ENCODE measurements around the gene COL5A1. TPM values are rescaled to one million over a fixed set of nuclear protein-coding genes. Genes with fewer than 3 reads are reported as not detected.

COL5A1 gene
- total RNA-seq, 2 experiments from 2014 or later = 0.10 TPM; not detected in 1

DNA sequence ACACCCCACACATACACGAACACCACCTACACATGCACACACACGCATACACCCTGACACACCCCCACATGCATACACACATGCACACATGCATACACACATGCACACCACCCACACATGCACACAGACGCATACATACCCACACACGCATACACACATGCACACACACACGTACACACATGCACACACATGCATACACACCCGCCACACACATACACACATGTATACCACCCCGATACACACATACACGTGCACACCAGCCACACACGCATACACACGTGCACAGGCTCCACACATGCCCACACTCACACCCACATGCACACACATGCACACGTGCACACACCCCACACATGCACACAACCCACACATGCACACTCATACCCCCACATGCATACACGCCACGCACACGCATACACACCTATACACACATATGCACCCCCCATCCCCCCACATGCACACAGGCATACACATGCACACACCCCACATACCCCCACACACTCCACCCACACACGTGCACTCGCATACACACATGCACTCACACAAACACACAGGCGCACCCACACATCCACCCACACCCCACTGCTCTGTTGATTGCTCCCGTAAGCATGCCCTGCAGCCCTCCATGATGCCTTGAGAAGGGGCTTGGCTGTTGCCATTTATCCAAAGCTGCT is 119.3 kb downstream of the COL5A1 start:
- no peak overlapping the region for H3K4me3 Mint-ChIP-seq
- intact Hi-C loops (cut with micrococcal nuclease) = no loop called here
- H3K36me3 Mint-ChIP-seq (ENCODE audit: low read depth) = no peaks in the 10 kb centered on the region
- H3K27me3 Mint-ChIP-seq (ENCODE audit: low read depth) = no peaks in the 10 kb centered on the region
- H3K9me3 Mint-ChIP-seq = peaks cover 4% of the 10 kb centered on the region
- no peak overlapping the region for H3K27ac Mint-ChIP-seq
- CTCF ChIA-PET = no interaction called here
- no peaks in the 10 kb centered on the region for H3K4me1 Mint-ChIP-seq (ENCODE audit: low read depth)
- no peak for DNase-seq

GRCh38 chr9:134764473-134765269 is 123.1 kb downstream of the COL5A1 start:
- intact Hi-C loops (cut with micrococcal nuclease) = no loop called here
- Mint-ChIP-seq H3K27me3 (ENCODE audit: low read depth) (peaks cover 5% of the 10 kb centered on the region), H3K4me3 (no peak overlapping the region), H3K4me1 (ENCODE audit: low read depth) (no peaks in the 10 kb centered on the region), H3K36me3 (ENCODE audit: low read depth) (no peaks in the 10 kb centered on the region), H3K9me3 (peaks cover 4% of the 10 kb centered on the region), H3K27ac (no peak overlapping the region)
- no peak for DNase-seq
- CTCF ChIA-PET = no interaction called here

DNA sequence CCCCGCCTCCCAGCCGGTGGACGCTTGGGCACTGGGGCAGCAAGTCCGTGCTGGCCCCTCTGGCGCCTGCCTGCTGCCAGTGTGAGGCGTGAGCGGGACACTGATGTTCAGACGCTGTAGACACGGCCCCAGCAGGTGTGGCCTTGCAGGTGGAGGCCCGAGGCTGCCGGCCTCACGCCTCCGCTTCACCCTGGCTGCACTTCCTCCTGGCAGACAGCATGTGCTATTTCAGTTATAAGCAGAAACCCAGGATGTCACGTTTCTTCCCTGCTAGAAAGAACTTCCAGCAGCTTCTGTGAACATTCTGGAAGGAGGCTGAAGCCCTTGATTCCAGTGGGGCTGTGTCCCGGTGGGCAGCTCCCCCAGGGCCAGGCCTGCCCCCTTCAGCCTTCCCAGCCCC is 124.2 kb downstream of the COL5A1 start:
- peaks cover 1% of the 10 kb centered on the region for H3K9me3 Mint-ChIP-seq
- CTCF ChIA-PET = no interaction called here
- intact Hi-C loops (cut with micrococcal nuclease) = no loop called here
- H3K36me3 Mint-ChIP-seq (ENCODE audit: low read depth) = no peaks in the 10 kb centered on the region
- no peak overlapping the region for H3K27ac Mint-ChIP-seq
- H3K27me3 Mint-ChIP-seq (ENCODE audit: low read depth) = peaks cover 7% of the 10 kb centered on the region
- DNase-seq = no peak
- H3K4me1 Mint-ChIP-seq (ENCODE audit: low read depth) = no peaks in the 10 kb centered on the region
- no peak overlapping the region for H3K4me3 Mint-ChIP-seq

DNA sequence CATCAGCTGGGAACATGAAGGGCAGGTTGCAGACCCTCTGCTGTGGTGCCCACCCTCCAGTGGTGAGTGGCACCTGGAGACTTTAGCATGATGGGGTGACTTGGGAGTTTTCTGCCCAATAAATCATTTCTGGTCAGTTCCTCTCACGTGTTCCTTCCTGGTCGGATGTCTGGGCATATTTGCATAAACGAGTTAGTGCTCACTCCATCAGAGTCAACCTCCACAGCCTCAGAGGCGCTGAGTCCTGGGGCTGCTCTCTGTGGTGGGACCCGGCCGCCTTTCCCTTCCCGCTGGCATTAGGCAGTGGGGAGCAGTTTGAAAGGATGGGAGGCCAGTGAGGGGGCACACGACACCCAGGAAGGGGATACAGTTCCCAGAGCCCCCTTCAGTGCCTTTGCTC is 125.0 kb downstream of the COL5A1 start:
- peaks cover 10% of the 10 kb centered on the region for H3K27me3 Mint-ChIP-seq (ENCODE audit: low read depth)
- no peak for DNase-seq
- CTCF ChIA-PET = no interaction called here
- H3K9me3 Mint-ChIP-seq = no peaks in the 10 kb centered on the region
- H3K36me3 Mint-ChIP-seq (ENCODE audit: low read depth) = no peaks in the 10 kb centered on the region
- H3K27ac Mint-ChIP-seq = no peak overlapping the region
- H3K4me3 Mint-ChIP-seq = no peak overlapping the region
- intact Hi-C loops (cut with micrococcal nuclease) = no loop called here
- H3K4me1 Mint-ChIP-seq (ENCODE audit: low read depth) = no peaks in the 10 kb centered on the region

- DNase-seq = no peak
- CTCF ChIA-PET = no interaction called here
- intact Hi-C loops (cut with micrococcal nuclease) = no loop called here
- no peak overlapping the region for H3K4me3 Mint-ChIP-seq
- no peak overlapping the region for H3K27ac Mint-ChIP-seq
- peaks cover 10% of the 10 kb centered on the region for H3K27me3 Mint-ChIP-seq (ENCODE audit: low read depth)
- H3K36me3 Mint-ChIP-seq (ENCODE audit: low read depth) = no peaks in the 10 kb centered on the region
- H3K9me3 Mint-ChIP-seq = no peaks in the 10 kb centered on the region
- H3K4me1 Mint-ChIP-seq (ENCODE audit: low read depth) = no peaks in the 10 kb centered on the region
These were observed 126.7 kb downstream of the COL5A1 start for GRCh38 chr9:134768332-134768708.

- no peak for DNase-seq
- CTCF ChIA-PET = no interaction called here
- H3K27ac Mint-ChIP-seq = no peak overlapping the region
- intact Hi-C loops (cut with micrococcal nuclease) = no loop called here
- H3K36me3 Mint-ChIP-seq (ENCODE audit: low read depth) = no peaks in the 10 kb centered on the region
- peaks cover 10% of the 10 kb centered on the region for H3K27me3 Mint-ChIP-seq (ENCODE audit: low read depth)
- no peak overlapping the region for H3K4me3 Mint-ChIP-seq
- H3K4me1 Mint-ChIP-seq (ENCODE audit: low read depth) = no peaks in the 10 kb centered on the region
- no peaks in the 10 kb centered on the region for H3K9me3 Mint-ChIP-seq
These were observed 127.2 kb downstream of the COL5A1 start for GRCh38 chr9:134768709-134769351.

DNA sequence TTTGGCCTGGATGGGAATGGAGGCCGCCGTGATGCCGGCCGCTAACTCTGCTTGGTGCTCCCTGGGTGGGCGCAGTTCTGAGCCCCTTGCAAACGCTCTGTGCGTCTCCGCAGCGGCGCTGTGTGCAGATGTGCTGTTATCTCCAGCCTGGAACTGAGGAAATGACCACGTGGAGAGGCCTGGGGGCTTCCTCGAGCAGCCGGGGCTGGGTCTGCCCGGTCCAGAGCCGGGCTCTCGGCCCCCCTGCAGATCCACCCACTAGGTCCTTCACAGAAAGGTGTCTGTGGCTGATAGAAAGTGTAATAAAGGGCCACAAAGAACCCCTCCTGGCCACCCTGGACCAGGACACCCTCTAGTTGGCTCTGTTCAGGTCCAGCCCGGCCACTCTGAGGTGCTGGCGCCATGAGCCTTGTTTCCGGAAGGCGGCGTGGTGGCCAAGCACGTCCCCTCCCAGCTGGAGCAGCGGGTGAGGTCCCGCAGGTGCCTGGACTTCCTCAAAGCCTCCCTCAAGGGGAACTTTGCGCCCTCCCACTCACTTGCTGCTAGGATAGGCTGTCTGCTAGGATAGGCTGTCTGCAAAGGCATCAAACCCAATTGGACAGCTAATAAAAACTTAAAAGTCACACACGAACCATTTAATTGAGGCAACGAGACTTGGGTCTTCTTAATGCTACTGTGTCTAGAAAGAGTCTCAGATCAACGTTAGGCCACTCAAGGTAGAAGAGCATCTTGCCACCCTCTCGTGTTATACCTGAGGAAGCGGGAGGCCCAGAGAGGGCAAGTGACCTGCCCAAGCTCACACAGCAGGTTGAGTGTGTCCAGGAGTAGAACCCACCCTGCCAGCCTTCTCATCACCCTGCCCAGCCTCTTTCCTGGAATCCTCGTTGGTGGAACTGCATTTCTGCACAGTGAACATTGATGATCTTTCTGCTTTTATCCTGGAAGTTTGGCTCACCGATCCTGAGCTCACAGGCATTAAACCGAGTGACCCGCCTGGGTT is 129.7 kb downstream of the COL5A1 start:
- Mint-ChIP-seq H3K4me3 (no peak overlapping the region), H3K27me3 (ENCODE audit: low read depth) (peaks cover 10% of the 10 kb centered on the region), H3K4me1 (ENCODE audit: low read depth) (no peaks in the 10 kb centered on the region), H3K27ac (no peak overlapping the region), H3K9me3 (no peaks in the 10 kb centered on the region), H3K36me3 (ENCODE audit: low read depth) (no peaks in the 10 kb centered on the region)
- no peak for DNase-seq
- intact Hi-C loops (cut with micrococcal nuclease) = no loop called here
- CTCF ChIA-PET = interaction anchor here (1.1 kb wide), 1 partner anchor 10 kb away, joined by 4 read pairs; no protein-coding TSS in a partner anchor

GRCh38 chr9:134772331-134772730 is 130.7 kb downstream of the COL5A1 start:
- H3K4me1 Mint-ChIP-seq (ENCODE audit: low read depth) = no peaks in the 10 kb centered on the region
- peaks cover 10% of the 10 kb centered on the region for H3K27me3 Mint-ChIP-seq (ENCODE audit: low read depth)
- intact Hi-C loops (cut with micrococcal nuclease) = no loop called here
- no peaks in the 10 kb centered on the region for H3K36me3 Mint-ChIP-seq (ENCODE audit: low read depth)
- no peak for DNase-seq
- CTCF ChIA-PET = interaction anchor here (1.1 kb wide), 1 partner anchor 9 kb away, joined by 4 read pairs; no protein-coding TSS in a partner anchor
- no peak overlapping the region for H3K4me3 Mint-ChIP-seq
- H3K9me3 Mint-ChIP-seq = no peaks in the 10 kb centered on the region
- no peak overlapping the region for H3K27ac Mint-ChIP-seq

GRCh38 chr9:134773842-134774241 is 132.2 kb downstream of the COL5A1 start:
- no peaks in the 10 kb centered on the region for H3K4me1 Mint-ChIP-seq (ENCODE audit: low read depth)

GRCh38 chr9:134774410-134774809 is 132.8 kb downstream of the COL5A1 start:
- DNase-seq = no peak
- H3K27me3 Mint-ChIP-seq (ENCODE audit: low read depth) = peaks cover 5% of the 10 kb centered on the region
- no peaks in the 10 kb centered on the region for H3K9me3 Mint-ChIP-seq
- H3K36me3 Mint-ChIP-seq (ENCODE audit: low read depth) = no peaks in the 10 kb centered on the region
- no peak overlapping the region for H3K4me3 Mint-ChIP-seq
- no peaks in the 10 kb centered on the region for H3K4me1 Mint-ChIP-seq (ENCODE audit: low read depth)
- intact Hi-C loops (cut with micrococcal nuclease) = no loop called here
- CTCF ChIA-PET = no interaction called here
- no peak overlapping the region for H3K27ac Mint-ChIP-seq

More at GRCh38 chr9:134773842-134774241, 132.2 kb downstream of the COL5A1 start:
- H3K27ac Mint-ChIP-seq = no peak overlapping the region
- CTCF ChIA-PET = no interaction called here
- intact Hi-C loops (cut with micrococcal nuclease) = no loop called here
- no peaks in the 10 kb centered on the region for H3K9me3 Mint-ChIP-seq
- H3K27me3 Mint-ChIP-seq (ENCODE audit: low read depth) = peaks cover 5% of the 10 kb centered on the region
- DNase-seq = no peak
- no peak overlapping the region for H3K4me3 Mint-ChIP-seq
- no peaks in the 10 kb centered on the region for H3K36me3 Mint-ChIP-seq (ENCODE audit: low read depth)

DNA sequence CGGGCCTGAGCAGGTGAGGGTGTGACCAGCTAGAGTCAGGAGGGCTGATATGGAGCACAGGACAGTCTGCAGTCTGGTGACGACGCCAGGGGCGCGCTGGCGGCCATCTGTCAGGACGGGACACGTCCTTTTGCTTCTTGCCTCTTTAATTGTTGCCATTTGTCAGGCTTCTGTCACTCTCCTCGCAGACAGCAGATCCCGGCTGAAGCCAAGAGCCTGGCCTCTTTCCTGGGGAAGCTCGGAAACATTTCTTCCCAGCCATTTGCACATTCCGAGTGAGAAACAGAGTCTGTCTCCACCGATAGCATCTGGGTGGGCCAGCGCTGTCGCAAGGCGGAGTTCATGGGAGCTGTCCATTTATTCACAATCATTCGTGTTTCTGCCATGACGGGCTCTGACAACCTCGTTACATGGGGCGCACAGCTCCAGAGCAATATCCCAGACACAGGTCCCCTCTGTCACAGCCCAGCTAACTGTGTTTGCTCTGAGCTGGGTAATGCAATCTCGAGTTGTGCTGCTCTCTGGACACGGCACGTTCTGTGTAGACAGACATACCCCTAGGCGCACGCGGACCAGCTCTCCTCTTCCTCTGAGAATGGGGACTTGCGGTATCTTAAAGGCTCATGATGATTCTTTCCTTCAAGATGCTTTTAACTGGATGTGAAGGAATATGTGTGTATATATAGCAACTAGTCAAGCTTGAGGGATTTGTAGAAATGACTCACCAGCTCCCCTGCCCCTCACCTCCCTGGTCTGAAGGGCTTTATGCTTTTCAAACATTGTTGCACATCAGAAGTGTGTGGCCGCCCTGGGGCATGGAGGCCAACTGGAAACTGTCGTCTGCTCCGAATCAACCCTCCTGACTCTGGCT is 133.7 kb downstream of the COL5A1 start:
- no peaks in the 10 kb centered on the region for H3K9me3 Mint-ChIP-seq
- no peaks in the 10 kb centered on the region for H3K4me1 Mint-ChIP-seq (ENCODE audit: low read depth)
- DNase-seq = no peak
- CTCF ChIA-PET = no interaction called here
- no peaks in the 10 kb centered on the region for H3K36me3 Mint-ChIP-seq (ENCODE audit: low read depth)
- intact Hi-C loops (cut with micrococcal nuclease) = no loop called here
- no peak overlapping the region for H3K27ac Mint-ChIP-seq
- peaks cover 3% of the 10 kb centered on the region for H3K27me3 Mint-ChIP-seq (ENCODE audit: low read depth)
- H3K4me3 Mint-ChIP-seq = no peak overlapping the region

Data from activated naive CD4-positive, alpha-beta T cell treated with anti-CD3 and anti-CD28 coated beads for 36 hours (primary cell).